ENCODE results near the gene WNT8B. TPM values are rescaled to one million over a fixed set of nuclear protein-coding genes. Genes with fewer than 3 reads are reported as not detected.

Gene WNT8B
- total RNA-seq, 1 experiment from 2014 or later: 0.14 TPM

DNA sequence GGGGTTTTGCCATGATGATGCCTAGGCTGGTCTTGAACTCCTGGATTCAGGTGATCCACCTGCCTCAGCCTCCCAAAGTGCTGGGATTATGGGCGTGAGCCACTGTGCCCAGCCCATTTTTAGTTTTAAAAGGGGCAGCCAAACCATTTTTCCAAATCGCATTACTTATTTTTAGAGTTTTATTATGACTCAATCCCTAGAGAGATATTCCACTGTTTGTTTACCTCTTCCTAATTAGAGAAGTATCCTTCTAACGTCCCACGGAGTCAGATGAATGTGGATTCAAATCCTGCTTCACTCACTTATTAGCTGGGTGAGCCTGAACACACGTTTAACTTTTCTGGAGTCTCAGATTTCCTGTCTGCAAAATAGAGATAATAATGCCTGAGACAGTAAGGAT, 15.2 kb downstream of the WNT8B start:
- H3K9me3 ChIP-seq: no peaks in the 10 kb centered on the region
- Mint-ChIP-seq H3K4me3 (ENCODE audit: unreplicated experiment) (no peak overlapping the region), H3K9me3 (ENCODE audit: unreplicated experiment) (no peaks in the 10 kb centered on the region), H3K36me3 (ENCODE audit: insufficient read depth, unreplicated experiment) (peaks cover 7% of the 10 kb centered on the region), H3K27ac (ENCODE audit: unreplicated experiment) (no peak overlapping the region), H3K27me3 (ENCODE audit: insufficient read depth, unreplicated experiment) (peaks cover 21% of the 10 kb centered on the region), H3K4me1 (ENCODE audit: low read depth, unreplicated experiment) (peaks cover 7% of the 10 kb centered on the region)
- POLR2A ChIA-PET: no interaction called here
- no TSS peak for BruUV-seq (replicated peaks)
- TF ChIP-seq, protein P1, sequence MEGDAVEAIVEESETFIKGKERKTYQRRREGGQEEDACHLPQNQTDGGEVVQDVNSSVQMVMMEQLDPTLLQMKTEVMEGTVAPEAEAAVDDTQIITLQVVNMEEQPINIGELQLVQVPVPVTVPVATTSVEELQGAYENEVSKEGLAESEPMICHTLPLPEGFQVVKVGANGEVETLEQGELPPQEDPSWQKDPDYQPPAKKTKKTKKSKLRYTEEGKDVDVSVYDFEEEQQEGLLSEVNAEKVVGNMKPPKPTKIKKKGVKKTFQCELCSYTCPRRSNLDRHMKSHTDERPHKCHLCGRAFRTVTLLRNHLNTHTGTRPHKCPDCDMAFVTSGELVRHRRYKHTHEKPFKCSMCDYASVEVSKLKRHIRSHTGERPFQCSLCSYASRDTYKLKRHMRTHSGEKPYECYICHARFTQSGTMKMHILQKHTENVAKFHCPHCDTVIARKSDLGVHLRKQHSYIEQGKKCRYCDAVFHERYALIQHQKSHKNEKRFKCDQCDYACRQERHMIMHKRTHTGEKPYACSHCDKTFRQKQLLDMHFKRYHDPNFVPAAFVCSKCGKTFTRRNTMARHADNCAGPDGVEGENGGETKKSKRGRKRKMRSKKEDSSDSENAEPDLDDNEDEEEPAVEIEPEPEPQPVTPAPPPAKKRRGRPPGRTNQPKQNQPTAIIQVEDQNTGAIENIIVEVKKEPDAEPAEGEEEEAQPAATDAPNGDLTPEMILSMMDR (IDR thresholded peaks at IDR 0.05; ENCODE audit: insufficient read depth in 1 of 2, low read depth in 1 of 2, low read length in 1 of 2, severe bottlenecking in 1 of 2, unreplicated experiment in 1 of 2): no peak
- H3K27me3 ChIP-seq (replicated peaks; ENCODE audit: control insufficient read depth, insufficient read depth, low read length): no peaks in the 10 kb centered on the region; the same call in 1 of the 2 replicates
- no peaks in the 10 kb centered on the region for H3K36me3 ChIP-seq (ENCODE audit: control insufficient read depth, insufficient read depth, low read length)
- no peaks in the 10 kb centered on the region for H3K4me1 ChIP-seq
- H3K4me3 ChIP-seq (ENCODE audit: low read depth, low read length): no peak overlapping the region
- CTCF ChIA-PET: no interaction called here
- DNase-seq: no peak
- intact Hi-C loops (cut with micrococcal nuclease; ENCODE audit: unreplicated experiment): no loop called here

DNA sequence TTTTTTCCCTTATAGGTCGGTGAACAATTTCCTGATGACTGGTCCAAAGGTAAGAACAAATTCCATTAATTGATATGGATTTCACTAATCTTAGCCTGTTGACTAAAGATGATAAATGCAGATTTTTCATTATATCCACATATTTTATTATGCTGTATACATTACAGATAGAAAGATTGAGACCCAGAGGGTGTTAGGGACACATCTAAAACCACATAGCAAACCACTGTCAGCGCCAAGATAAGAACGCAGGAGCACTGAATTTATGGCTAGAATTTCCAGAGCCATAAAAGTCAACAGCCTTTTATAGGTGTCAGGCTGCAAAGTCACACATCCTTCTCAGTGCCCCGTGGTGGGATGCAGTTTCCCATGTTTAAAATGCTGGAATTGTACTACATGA, 16.2 kb downstream of the WNT8B start:
- no peaks in the 10 kb centered on the region for H3K9me3 ChIP-seq
- no peak overlapping the region for H3K27ac Mint-ChIP-seq (ENCODE audit: unreplicated experiment)
- TF ChIP-seq, protein P1 (IDR thresholded peaks at IDR 0.05; ENCODE audit: insufficient read depth in 1 of 2, low read depth in 1 of 2, low read length in 1 of 2, severe bottlenecking in 1 of 2, unreplicated experiment in 1 of 2): no peak
- ChIA-PET CTCF (no interaction called here), POLR2A (no interaction called here)
- no TSS peak for BruUV-seq (replicated peaks)
- no peaks in the 10 kb centered on the region for H3K4me1 ChIP-seq
- no peaks in the 10 kb centered on the region for H3K9me3 Mint-ChIP-seq (ENCODE audit: unreplicated experiment)
- no peak for DNase-seq
- H3K4me1 Mint-ChIP-seq (ENCODE audit: low read depth, unreplicated experiment): peaks cover 13% of the 10 kb centered on the region
- H3K36me3 Mint-ChIP-seq (ENCODE audit: insufficient read depth, unreplicated experiment): peaks cover 7% of the 10 kb centered on the region
- no peak overlapping the region for H3K4me3 Mint-ChIP-seq (ENCODE audit: unreplicated experiment)
- no peaks in the 10 kb centered on the region for H3K36me3 ChIP-seq (ENCODE audit: control insufficient read depth, insufficient read depth, low read length)
- H3K4me3 ChIP-seq (ENCODE audit: low read depth, low read length): no peak overlapping the region
- intact Hi-C loops (cut with micrococcal nuclease; ENCODE audit: unreplicated experiment): no loop called here
- peaks cover 21% of the 10 kb centered on the region for H3K27me3 Mint-ChIP-seq (ENCODE audit: insufficient read depth, unreplicated experiment)
- no peaks in the 10 kb centered on the region; the same call in 1 of the 2 replicates for H3K27me3 ChIP-seq (replicated peaks; ENCODE audit: control insufficient read depth, insufficient read depth, low read length)

DNA sequence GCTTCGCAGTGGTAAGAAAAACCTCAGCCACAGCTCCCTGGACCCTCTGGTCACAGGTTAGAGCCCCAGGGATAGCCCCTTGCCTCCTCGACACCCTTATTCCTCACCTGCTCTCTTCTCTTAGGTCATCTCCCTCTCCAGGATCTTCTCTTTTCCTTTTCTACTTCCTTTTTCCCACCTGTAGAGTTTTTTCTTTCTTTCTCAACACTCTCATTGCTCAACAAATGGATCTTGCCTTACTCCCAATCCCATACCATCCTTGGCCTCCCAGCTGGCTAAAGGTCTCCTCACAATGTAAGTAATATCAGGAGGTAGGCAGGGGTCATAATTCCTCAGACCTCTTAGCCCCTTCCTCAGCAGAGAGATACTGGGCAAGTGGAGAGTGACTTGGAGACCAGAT, 17.2 kb downstream of the WNT8B start:
- no peak for DNase-seq
- no TSS peak for BruUV-seq (replicated peaks)
- no peaks in the 10 kb centered on the region for H3K36me3 ChIP-seq (ENCODE audit: control insufficient read depth, insufficient read depth, low read length)
- Mint-ChIP-seq H3K27ac (ENCODE audit: unreplicated experiment) (no peak overlapping the region), H3K4me1 (ENCODE audit: low read depth, unreplicated experiment) (peaks cover 13% of the 10 kb centered on the region), H3K9me3 (ENCODE audit: unreplicated experiment) (no peaks in the 10 kb centered on the region), H3K36me3 (ENCODE audit: insufficient read depth, unreplicated experiment) (peaks cover 7% of the 10 kb centered on the region), H3K27me3 (ENCODE audit: insufficient read depth, unreplicated experiment) (peaks cover 18% of the 10 kb centered on the region), H3K4me3 (ENCODE audit: unreplicated experiment) (no peak overlapping the region)
- TF ChIP-seq, protein P1 (IDR thresholded peaks at IDR 0.05; ENCODE audit: insufficient read depth in 1 of 2, low read depth in 1 of 2, low read length in 1 of 2, severe bottlenecking in 1 of 2, unreplicated experiment in 1 of 2): no peak
- ChIA-PET CTCF (no interaction called here), POLR2A (no interaction called here)
- no peak overlapping the region for H3K4me3 ChIP-seq (ENCODE audit: low read depth, low read length)
- no peaks in the 10 kb centered on the region for H3K4me1 ChIP-seq
- H3K27me3 ChIP-seq (replicated peaks; ENCODE audit: control insufficient read depth, insufficient read depth, low read length): no peaks in the 10 kb centered on the region; the same call in 1 of the 2 replicates
- H3K9me3 ChIP-seq: no peaks in the 10 kb centered on the region
- intact Hi-C loops (cut with micrococcal nuclease; ENCODE audit: unreplicated experiment): no loop called here

All from Caco-2 (cell line).